Thymus (tissue), 11 donors: ENCODE measurements around the gene TULP1. TPM values are rescaled to one million over a fixed set of nuclear protein-coding genes. Genes with fewer than 3 reads are reported as not detected.
"Not testable (repeated sequence)": the region's sequence is repeated elsewhere in the genome, so short reads cannot be mapped to it uniquely, and the experiment has no call there.

ENCODE experiments used
- DNase-seq, 9 donors: peaks; one replicate each; pipeline ENCODE4 v3.0.0-alpha.2; 2013; ENCODE audit warnings: low spot score in 9 of 9, low read depth in 6 of 9, missing footprints in 1 of 9
- H3K27ac ChIP-seq, 2 donors: one replicate each; pipeline ENCODE4 v1.5.1; 2013; ENCODE audit warnings: control low read depth in 1 of 2, low read depth in 1 of 2, low read length in 1 of 2, mild to moderate bottlenecking in 1 of 2, moderate library complexity in 1 of 2
- H3K27me3 ChIP-seq, 2 donors: one replicate each; pipeline ENCODE4 v1.5.1; 2013; ENCODE audit warnings: low read length in 1 of 2; ENCODE audit not compliant: control insufficient read depth in 2 of 2, insufficient read depth in 1 of 2
- H3K36me3 ChIP-seq, 2 donors: one replicate each; pipeline ENCODE4 v1.5.1; 2013; ENCODE audit warnings: low read length in 1 of 2, mild to moderate bottlenecking in 1 of 2, moderate library complexity in 1 of 2; ENCODE audit not compliant: control insufficient read depth in 2 of 2, insufficient read depth in 2 of 2
- H3K4me1 ChIP-seq, 2 donors: one replicate each; pipeline ENCODE4 v1.5.1; 2013; ENCODE audit warnings: low read length in 2 of 2; ENCODE audit not compliant: control insufficient read depth in 2 of 2, insufficient read depth in 2 of 2
- H3K4me3 ChIP-seq, 2 donors: one replicate each; pipeline ENCODE4 v1.5.1; 2013; ENCODE audit warnings: low read length in 2 of 2, control low read depth in 1 of 2, mild to moderate bottlenecking in 1 of 2
- H3K9me3 ChIP-seq, 2 donors: one replicate each; pipeline ENCODE4 v1.5.1; 2013; ENCODE audit warnings: low read length in 1 of 2, mild to moderate bottlenecking in 1 of 2; ENCODE audit not compliant: control insufficient read depth in 2 of 2, insufficient read depth in 1 of 2
- WGBS: extraction: QIAGEN DNeasy Blood & Tissue Kit; methylation state at CpG from one replicate; pipeline ENCODE4 v1.1.7; 2013; 5-methylcytosine and 5-hydroxymethylcytosine counted together
- polyA plus RNA-seq: library from polyadenylated mRNA; stranded (reverse); fragments of 200-250 nt; gene quantifications from one replicate; pipeline ENCODE4 v1.2.3, GENCODE V29; 2013
- total RNA-seq: library from RNA; stranded (reverse); fragments of 120-200 nt; gene quantifications from one replicate; pipeline ENCODE4 v1.2.4, GENCODE V29; 2013
- donor health status: healthy.

TULP1 gene
- total and polyA plus RNA-seq, 2 donors = 0.09 to 0.52 TPM

GRCh38 chr6:35547676-35548075 lies 35.0 kb upstream of the TULP1 start:
- H3K4me3 ChIP-seq = no peak overlapping the region
- peaks cover 0 to 11% of the 10 kb centered on the region in 2 donors for H3K9me3 ChIP-seq
- H3K27me3 ChIP-seq = no peaks in the 10 kb centered on the region
- no peaks in the 10 kb centered on the region for H3K36me3 ChIP-seq
- WGBS = 95% methylated on average over 6 of the region's 6 CpGs
- peaks cover 0 to 7% of the 10 kb centered on the region in 2 donors for H3K4me1 ChIP-seq
- DNase-seq = no peak
- H3K27ac ChIP-seq = no peak overlapping the region

DNA sequence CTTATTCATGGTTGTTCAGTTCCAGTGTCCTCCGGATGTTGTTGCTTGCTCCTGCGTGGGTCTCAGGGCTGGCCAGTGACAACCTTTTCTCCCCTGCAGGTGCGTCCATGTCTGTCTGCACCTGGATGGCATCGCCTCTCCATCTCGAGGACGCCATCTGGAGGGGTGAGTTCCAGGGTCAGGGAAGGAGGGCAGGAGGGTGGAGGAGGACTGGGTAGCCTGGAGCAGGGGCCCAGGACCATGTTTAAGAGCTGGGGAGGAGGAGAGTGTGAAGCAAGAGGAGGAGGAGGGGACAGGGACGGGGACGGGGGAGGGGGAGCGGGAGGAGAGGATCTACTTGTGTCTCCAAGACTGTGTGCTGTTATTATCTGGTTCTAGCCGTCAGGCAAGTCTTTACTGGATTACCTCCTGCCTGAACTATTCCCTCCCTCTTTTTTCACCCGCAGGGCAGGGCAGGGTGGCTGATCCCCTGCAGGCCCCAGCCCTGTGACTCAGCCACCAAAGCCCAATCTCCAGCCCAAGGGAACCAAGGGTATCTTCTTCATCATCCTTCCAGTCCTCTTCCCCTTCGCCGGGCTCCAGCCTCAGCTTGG lies 32.2 kb upstream of the TULP1 start:
- no peaks in the 10 kb centered on the region for H3K27me3 ChIP-seq
- DNase-seq = no peak
- no peak overlapping the region for H3K27ac ChIP-seq
- H3K4me3 ChIP-seq = no peak overlapping the region
- 89% methylated on average over 13 of the region's 13 CpGs for WGBS
- H3K36me3 ChIP-seq = no peaks in the 10 kb centered on the region
- H3K4me1 ChIP-seq = peaks cover 0 to 7% of the 10 kb centered on the region in 2 donors
- peaks cover 0 to 9% of the 10 kb centered on the region in 2 donors for H3K9me3 ChIP-seq

DNA sequence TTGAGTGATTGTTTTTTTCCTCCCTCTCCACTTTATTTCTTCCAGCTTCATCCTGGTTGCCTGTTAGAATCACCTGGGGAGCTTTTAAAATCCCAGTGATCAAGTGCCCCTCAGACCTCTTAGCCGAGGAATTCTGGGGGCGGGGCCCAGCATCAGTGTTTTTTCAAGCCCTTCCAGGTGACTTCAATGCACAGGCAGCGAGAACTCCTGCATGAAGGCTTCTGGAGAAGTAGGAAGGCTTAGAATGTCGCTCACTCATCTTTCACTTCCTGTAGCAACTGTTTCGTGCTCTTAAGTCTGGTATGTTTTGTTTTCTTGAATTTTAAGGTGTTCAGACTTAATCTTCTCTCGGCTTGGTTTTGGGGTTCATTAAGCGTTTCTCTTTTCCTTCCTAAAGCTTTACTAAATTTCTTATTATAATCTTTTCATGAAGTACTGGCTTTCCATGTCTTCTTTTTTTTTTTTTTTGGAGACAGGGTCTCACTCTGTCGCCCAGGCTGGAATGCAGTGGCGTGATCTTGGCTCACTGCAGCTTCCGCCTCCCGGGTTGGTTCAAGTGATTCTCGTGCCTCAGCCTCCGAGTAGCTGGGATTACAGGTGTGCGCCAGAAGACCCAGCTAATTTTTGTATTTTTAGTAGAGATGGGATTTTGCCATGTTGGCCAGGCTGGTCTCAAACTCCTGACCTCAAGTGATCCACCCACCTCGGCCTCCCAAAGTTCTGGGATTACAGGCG lies 30.9 kb upstream of the TULP1 start:
- DNase-seq = peak in 1 of 9 donors; percentile 41
- H3K4me1 ChIP-seq = peaks cover 0 to 7% of the 10 kb centered on the region in 2 donors
- peaks cover 0 to 5% of the 10 kb centered on the region in 2 donors for H3K9me3 ChIP-seq
- H3K27ac ChIP-seq = no peak overlapping the region
- no peaks in the 10 kb centered on the region for H3K36me3 ChIP-seq
- 92% methylated on average over 16 of the region's 16 CpGs for WGBS
- H3K4me3 ChIP-seq = no peak overlapping the region
- H3K27me3 ChIP-seq = no peaks in the 10 kb centered on the region

GRCh38 chr6:35541836-35542235 lies 29.1 kb upstream of the TULP1 start:
- no peak for DNase-seq
- H3K27me3 ChIP-seq = no peaks in the 10 kb centered on the region
- H3K36me3 ChIP-seq = no peaks in the 10 kb centered on the region
- WGBS = 98% methylated on average over 2 of the region's 2 CpGs
- H3K27ac ChIP-seq = no peak overlapping the region
- H3K4me1 ChIP-seq = peaks cover 0 to 7% of the 10 kb centered on the region in 2 donors
- peaks cover 0 to 5% of the 10 kb centered on the region in 2 donors for H3K9me3 ChIP-seq
- H3K4me3 ChIP-seq = no peak overlapping the region

DNA sequence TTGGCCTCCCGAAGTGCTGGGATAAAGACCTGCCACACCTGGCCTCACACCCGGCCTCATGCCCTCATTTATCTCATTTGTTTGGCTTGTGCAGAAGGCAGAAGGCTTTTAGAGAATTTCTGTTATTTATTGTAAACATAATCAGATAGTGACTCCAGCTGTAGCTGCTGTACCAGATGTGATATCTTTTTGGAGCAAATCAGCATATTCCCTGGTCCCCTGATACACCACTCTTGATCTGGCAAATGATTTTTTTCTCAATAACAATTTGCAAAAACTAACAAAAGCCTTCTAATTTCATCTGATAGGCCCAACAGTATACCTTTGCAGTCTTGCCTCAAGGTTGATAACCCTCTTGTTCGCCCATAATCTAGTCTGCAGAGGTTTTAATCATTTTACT lies 26.5 kb upstream of the TULP1 start:
- Histone ChIP-seq H3K27ac (no peak overlapping the region), H3K36me3 (no peaks in the 10 kb centered on the region), H3K9me3 (peaks cover 0 to 5% of the 10 kb centered on the region in 2 donors), H3K4me3 (no peak overlapping the region), H3K4me1 (peaks cover 6 to 25% of the 10 kb centered on the region in 2 donors), H3K27me3 (no peaks in the 10 kb centered on the region)
- DNase-seq = no peak
- 97% methylated on average over 3 of the region's 3 CpGs for WGBS

DNA sequence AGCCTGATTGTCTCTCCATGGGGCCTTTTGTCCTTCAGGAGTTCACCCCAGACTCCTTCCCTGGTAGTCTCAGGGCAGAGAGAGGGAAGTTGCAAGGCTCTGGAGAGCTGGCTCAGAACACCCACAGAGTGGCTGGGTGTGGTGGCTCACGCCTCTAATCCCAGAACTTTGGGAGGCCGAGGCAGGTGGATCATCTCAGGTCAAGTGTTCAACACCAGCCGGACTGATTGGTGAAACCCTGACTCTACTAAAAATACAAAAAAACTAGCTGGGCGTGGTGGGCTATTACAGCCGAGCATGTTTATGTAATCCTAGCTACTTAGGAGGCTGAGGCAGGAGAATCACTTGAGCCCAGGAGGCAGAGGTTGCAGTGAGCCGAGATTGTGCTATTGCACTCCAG lies 23.2 kb upstream of the TULP1 start:
- H3K36me3 ChIP-seq = not testable (repeated sequence)

GRCh38 chr6:35534407-35535170 lies 21.9 kb upstream of the TULP1 start:
- Histone ChIP-seq H3K4me3 (no peak overlapping the region), H3K27me3 (no peaks in the 10 kb centered on the region), H3K9me3 (no peaks in the 10 kb centered on the region), H3K27ac (peak overlapping the region; percentile 76 to 80), H3K4me1 (peaks cover 13 to 35% of the 10 kb centered on the region in 2 donors), H3K36me3 (no peaks in the 10 kb centered on the region)
- DNase-seq = peak in 8 of 9 donors; percentile 38 to 86 (median 62)
- 33% methylated on average over 11 of the region's 11 CpGs for WGBS

More for the DNA sequence above, 23.2 kb upstream of the TULP1 start:
- H3K9me3 ChIP-seq, H3K27ac ChIP-seq, H3K27me3 ChIP-seq, H3K4me3 ChIP-seq, DNase-seq: not testable (repeated sequence)
- WGBS = 96% methylated on average over 6 of the region's 6 CpGs
- peaks cover 13 to 33% of the 10 kb centered on the region in 2 donors for H3K4me1 ChIP-seq

DNA sequence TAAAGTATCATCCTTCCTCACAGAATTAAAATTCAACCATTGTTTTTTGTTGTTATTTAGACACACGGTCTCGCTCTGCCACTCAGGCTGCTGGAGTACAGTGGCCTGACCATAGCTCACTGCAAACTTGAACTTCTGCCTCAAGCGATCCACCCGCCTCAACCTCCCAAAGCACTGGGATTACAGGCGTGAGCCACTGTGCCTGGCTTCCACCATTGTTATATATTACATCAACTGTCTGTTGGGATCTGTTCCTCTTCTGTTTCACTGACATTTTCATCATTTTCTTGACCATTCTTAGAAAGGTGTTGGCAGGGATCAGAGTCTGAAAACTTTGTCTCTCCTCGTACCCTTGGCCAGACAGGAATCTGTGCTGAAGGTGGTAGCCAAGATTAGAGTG lies 21.3 kb upstream of the TULP1 start:
- 75% methylated on average over 6 of the region's 6 CpGs for WGBS
- H3K4me3 ChIP-seq = no peak overlapping the region
- peaks cover 13 to 35% of the 10 kb centered on the region in 2 donors for H3K4me1 ChIP-seq

DNA sequence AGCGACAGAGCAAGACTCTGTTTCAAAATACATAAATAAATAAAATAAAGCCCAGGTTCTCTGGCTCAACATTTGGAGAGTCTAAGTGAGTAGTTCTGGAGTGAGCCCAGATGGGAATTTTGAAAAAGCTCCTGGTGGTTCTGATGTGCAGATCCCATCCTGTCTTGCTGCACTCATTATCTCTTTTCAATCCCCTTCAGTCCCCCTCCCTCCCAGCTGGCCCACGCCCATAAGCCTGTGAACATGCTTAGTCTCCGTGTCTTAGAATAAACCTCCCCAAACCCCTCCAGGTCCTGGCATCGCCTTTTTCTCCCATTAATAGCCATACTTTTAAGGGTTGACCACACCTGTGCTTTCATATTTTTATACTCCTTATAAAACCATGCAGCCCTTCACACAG lies 19.4 kb upstream of the TULP1 start:
- peaks cover 13 to 35% of the 10 kb centered on the region in 2 donors for H3K4me1 ChIP-seq
- DNase-seq = no peak
- H3K27ac ChIP-seq = no peak overlapping the region
- H3K36me3 ChIP-seq = no peaks in the 10 kb centered on the region
- no peaks in the 10 kb centered on the region for H3K27me3 ChIP-seq
- H3K9me3 ChIP-seq = no peaks in the 10 kb centered on the region
- no peak overlapping the region for H3K4me3 ChIP-seq
- WGBS = 96% methylated on average over 4 of the region's 4 CpGs

More for the DNA sequence above, 21.3 kb upstream of the TULP1 start:
- no peak for DNase-seq
- H3K27ac ChIP-seq = peak overlapping the region in 1 of 2 donors; percentile 80
- H3K27me3 ChIP-seq = no peaks in the 10 kb centered on the region
- H3K9me3 ChIP-seq = no peaks in the 10 kb centered on the region
- no peaks in the 10 kb centered on the region for H3K36me3 ChIP-seq
